Measurements from ENCODE around the gene TBC1D7.

TBC1D7 gene

DNA sequence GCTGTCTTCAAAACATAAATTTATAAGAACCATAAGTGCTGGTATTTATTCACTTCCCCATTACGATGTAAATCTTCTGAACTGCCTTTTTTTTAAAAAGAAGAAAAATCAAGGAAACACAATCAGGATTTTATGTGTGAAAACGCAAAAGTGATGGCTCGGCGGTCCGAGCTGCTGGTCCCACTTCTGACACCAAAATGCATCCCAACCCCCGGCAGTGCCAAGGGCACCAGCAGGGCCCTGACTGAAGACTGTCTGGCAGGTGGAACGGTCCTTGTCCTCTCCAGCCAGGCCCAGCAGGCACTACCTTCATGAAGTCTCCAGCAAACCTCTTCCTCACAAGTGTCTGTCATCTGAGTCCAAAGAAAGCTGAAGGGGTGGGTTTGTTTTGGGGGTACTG is 41.2 kb downstream of the TBC1D7 start:
- H2AFZ ChIP-seq (ENCODE audit: low read depth, low read length, severe bottlenecking): no peak overlapping the region
- H3K27ac ChIP-seq (ENCODE audit: low read depth, low read length): no peak overlapping the region
- no peaks in the 10 kb centered on the region for H3K27me3 ChIP-seq (ENCODE audit: low read length)
- H3K9me3 ChIP-seq (ENCODE audit: insufficient read depth, low read length): no peaks in the 10 kb centered on the region
- H3K36me3 ChIP-seq (ENCODE audit: low read length): peaks cover 11% of the 10 kb centered on the region; the same call in 1 of the 2 replicates
- no peaks in the 10 kb centered on the region for H3K79me2 ChIP-seq (ENCODE audit: insufficient read depth, low read length)
- no peaks in the 10 kb centered on the region for H3K9me2 ChIP-seq (replicated peaks; ENCODE audit: insufficient read depth, low read length)
- H3F3A ChIP-seq (ENCODE audit: insufficient read depth): no peaks in the 10 kb centered on the region
- no peak for TF ChIP-seq EZH2phosphoT487 (conservative IDR thresholded peaks at IDR 0.05; ENCODE audit: low read length)
- TF ChIP-seq, protein P1, sequence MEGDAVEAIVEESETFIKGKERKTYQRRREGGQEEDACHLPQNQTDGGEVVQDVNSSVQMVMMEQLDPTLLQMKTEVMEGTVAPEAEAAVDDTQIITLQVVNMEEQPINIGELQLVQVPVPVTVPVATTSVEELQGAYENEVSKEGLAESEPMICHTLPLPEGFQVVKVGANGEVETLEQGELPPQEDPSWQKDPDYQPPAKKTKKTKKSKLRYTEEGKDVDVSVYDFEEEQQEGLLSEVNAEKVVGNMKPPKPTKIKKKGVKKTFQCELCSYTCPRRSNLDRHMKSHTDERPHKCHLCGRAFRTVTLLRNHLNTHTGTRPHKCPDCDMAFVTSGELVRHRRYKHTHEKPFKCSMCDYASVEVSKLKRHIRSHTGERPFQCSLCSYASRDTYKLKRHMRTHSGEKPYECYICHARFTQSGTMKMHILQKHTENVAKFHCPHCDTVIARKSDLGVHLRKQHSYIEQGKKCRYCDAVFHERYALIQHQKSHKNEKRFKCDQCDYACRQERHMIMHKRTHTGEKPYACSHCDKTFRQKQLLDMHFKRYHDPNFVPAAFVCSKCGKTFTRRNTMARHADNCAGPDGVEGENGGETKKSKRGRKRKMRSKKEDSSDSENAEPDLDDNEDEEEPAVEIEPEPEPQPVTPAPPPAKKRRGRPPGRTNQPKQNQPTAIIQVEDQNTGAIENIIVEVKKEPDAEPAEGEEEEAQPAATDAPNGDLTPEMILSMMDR (IDR thresholded peaks at IDR 0.05; ENCODE audit: insufficient read depth, low read length, poor library complexity, severe bottlenecking): no peak
- H3K4me3 ChIP-seq (ENCODE audit: insufficient read depth, low read length, poor library complexity, severe bottlenecking): no peak overlapping the region
- H3K9ac ChIP-seq (ENCODE audit: low read length): no peak overlapping the region
- H3K4me2 ChIP-seq (ENCODE audit: low read depth, low read length, poor library complexity, severe bottlenecking): no peak overlapping the region
- H4K20me1 ChIP-seq (ENCODE audit: low read depth, low read length): no peaks in the 10 kb centered on the region

DNA sequence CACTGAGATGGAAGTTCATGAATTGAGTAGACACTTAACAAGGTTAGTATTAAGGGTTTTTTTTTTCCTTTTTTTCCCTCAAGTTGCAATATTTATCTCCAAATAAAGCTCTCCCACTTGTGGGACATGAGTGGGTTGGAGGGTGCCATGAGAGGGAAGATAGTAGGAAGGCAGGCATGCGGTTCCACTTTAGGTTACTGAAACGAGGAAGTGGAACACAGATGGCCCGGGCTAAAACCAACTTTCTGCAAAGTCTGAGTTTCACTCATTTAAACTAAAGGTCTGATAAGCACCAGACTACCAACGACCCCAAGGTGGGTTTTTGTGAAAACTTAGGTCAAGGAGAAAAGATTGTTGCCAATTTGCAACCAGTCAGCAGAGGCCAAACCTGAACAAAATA is 42.2 kb downstream of the TBC1D7 start:
- H3K27ac ChIP-seq (ENCODE audit: low read depth, low read length): no peak overlapping the region
- H3K36me3 ChIP-seq (ENCODE audit: low read length): peaks cover 11% of the 10 kb centered on the region; the same call in 1 of the 2 replicates
- H3K27me3 ChIP-seq (ENCODE audit: low read length): no peaks in the 10 kb centered on the region
- no peaks in the 10 kb centered on the region for H3K9me3 ChIP-seq (ENCODE audit: insufficient read depth, low read length)
- H3K79me2 ChIP-seq (ENCODE audit: insufficient read depth, low read length): no peaks in the 10 kb centered on the region
- no peaks in the 10 kb centered on the region for H4K20me1 ChIP-seq (ENCODE audit: low read depth, low read length)
- no peak overlapping the region for H3K4me3 ChIP-seq (ENCODE audit: insufficient read depth, low read length, poor library complexity, severe bottlenecking)
- no peak overlapping the region for H3K4me2 ChIP-seq (ENCODE audit: low read depth, low read length, poor library complexity, severe bottlenecking)
- no peaks in the 10 kb centered on the region for H3K9me2 ChIP-seq (replicated peaks; ENCODE audit: insufficient read depth, low read length)
- no peaks in the 10 kb centered on the region for H3F3A ChIP-seq (ENCODE audit: insufficient read depth)
- no peak overlapping the region for H2AFZ ChIP-seq (ENCODE audit: low read depth, low read length, severe bottlenecking)
- H3K9ac ChIP-seq (ENCODE audit: low read length): no peak overlapping the region
- no peak for TF ChIP-seq EZH2phosphoT487 (conservative IDR thresholded peaks at IDR 0.05; ENCODE audit: low read length)
- TF ChIP-seq, protein P1 (IDR thresholded peaks at IDR 0.05; ENCODE audit: insufficient read depth, low read length, poor library complexity, severe bottlenecking): no peak

DNA sequence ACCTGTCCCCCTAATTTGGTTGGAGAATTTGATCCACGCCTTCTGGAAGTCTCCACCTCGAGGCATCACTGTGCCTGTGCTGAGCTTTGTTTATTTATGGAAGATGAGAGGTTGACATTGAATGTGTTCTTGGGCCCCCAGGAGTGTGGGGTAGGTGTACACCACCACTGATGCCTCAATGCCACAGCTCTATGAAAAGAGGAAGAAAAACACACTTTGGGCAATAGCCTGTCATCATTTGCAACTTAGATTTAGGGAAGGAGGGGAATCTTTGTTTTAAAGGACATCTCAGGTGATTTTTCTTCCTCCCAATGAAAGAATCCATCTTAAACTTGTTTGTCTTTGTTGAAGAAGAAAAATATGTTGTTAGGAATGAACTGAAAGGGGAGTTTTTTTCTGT is 42.6 kb downstream of the TBC1D7 start:
- no peaks in the 10 kb centered on the region for H3K9me2 ChIP-seq (replicated peaks; ENCODE audit: insufficient read depth, low read length)
- H4K20me1 ChIP-seq (ENCODE audit: low read depth, low read length): no peaks in the 10 kb centered on the region
- no peak overlapping the region for H3K4me3 ChIP-seq (ENCODE audit: insufficient read depth, low read length, poor library complexity, severe bottlenecking)
- H3K27me3 ChIP-seq (ENCODE audit: low read length): no peaks in the 10 kb centered on the region
- H3K79me2 ChIP-seq (ENCODE audit: insufficient read depth, low read length): no peaks in the 10 kb centered on the region
- no peaks in the 10 kb centered on the region for H3K9me3 ChIP-seq (ENCODE audit: insufficient read depth, low read length)
- no peaks in the 10 kb centered on the region for H3F3A ChIP-seq (ENCODE audit: insufficient read depth)
- TF ChIP-seq, protein P1 (IDR thresholded peaks at IDR 0.05; ENCODE audit: insufficient read depth, low read length, poor library complexity, severe bottlenecking): no peak
- no peak for TF ChIP-seq EZH2phosphoT487 (conservative IDR thresholded peaks at IDR 0.05; ENCODE audit: low read length)
- no peak overlapping the region for H3K4me2 ChIP-seq (ENCODE audit: low read depth, low read length, poor library complexity, severe bottlenecking)
- H3K36me3 ChIP-seq (ENCODE audit: low read length): peaks cover 11% of the 10 kb centered on the region; the same call in 1 of the 2 replicates
- H3K9ac ChIP-seq (ENCODE audit: low read length): no peak overlapping the region
- H2AFZ ChIP-seq (ENCODE audit: low read depth, low read length, severe bottlenecking): no peak overlapping the region
- H3K27ac ChIP-seq (ENCODE audit: low read depth, low read length): no peak overlapping the region

All from SU-DHL-6 (cell line).